ENCODE data around the gene IL22RA1. TPM values are rescaled to one million over a fixed set of nuclear protein-coding genes. Genes with fewer than 3 reads are reported as not detected.

The IL22RA1 gene
- total RNA-seq, 1 experiment from 2014 or later = 32.8 TPM

- no peak for DNase-seq (ENCODE audit: low spot score)
These were observed 25.8 kb downstream of the IL22RA1 start for GRCh38 chr1:24117132-24117531.

GRCh38 chr1:24114753-24115152, 28.2 kb downstream of the IL22RA1 start:
- DNase-seq (ENCODE audit: low spot score) = no peak

DNA sequence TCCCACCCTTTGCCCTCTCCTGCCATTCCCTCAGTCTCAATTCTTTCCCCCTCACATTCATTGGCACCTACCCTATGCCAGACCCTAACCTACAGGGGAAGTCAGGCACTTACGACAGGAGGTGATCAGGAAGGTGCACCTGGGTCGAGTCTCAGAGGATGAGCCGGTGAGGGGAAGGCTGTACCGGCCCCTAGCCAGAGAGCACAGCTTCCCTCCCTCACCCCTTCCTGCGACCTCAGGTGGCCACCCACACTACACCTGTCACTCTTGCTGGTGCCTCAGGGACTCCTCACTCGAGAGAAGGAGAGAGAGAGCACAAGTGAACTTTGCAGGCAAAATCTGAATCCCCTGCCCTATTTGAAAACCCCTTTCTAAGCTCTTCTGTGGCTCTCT, 29.3 kb downstream of the IL22RA1 start:
- DNase-seq (ENCODE audit: low spot score) = no peak

DNA sequence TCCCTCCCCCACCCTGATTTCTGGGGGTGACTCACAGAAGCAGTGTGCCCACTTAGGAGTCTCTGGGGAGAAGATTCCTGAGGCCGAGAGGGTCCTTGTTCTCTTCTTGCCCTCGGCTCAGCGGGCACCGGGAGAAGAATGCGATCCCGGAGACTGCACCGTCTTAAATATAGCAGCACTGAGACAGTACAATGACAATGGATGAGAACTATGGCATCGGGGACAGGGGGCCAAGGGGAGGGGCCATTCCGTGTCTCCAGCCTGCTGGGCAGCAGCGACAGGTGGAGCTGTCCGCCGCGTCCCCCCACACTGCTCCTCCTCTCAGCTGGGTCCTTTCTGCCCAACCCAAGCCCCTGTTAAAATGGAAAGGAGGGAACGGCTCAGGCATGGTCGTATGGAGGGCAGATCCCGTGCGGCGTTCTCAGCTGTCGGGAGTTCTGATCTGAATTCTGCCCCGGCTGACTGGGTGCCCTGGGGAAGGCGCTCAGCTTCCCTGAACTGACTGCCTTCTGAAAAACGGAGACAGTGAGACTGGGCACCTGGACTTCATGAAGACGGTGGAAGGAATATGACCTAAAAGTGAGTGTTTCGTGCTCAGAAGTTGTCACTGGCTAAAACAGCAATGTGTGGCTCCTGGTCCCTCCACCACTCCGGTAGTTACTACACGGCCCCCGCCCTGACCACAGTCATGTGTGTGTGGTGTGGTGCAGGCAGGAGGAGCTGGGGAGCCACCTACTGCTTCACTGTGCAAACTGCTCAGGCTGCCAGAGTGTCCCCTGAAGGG, 30.8 kb downstream of the IL22RA1 start, which contains the start of gene MYOM3:
MYOM3 (minus strand) TSS at position 140 of the 784 bp plus-strand sequence. CDS start 3,499 bp downstream, outside the sequence.
- peak; percentile 91 for DNase-seq (ENCODE audit: low spot score)

DNA sequence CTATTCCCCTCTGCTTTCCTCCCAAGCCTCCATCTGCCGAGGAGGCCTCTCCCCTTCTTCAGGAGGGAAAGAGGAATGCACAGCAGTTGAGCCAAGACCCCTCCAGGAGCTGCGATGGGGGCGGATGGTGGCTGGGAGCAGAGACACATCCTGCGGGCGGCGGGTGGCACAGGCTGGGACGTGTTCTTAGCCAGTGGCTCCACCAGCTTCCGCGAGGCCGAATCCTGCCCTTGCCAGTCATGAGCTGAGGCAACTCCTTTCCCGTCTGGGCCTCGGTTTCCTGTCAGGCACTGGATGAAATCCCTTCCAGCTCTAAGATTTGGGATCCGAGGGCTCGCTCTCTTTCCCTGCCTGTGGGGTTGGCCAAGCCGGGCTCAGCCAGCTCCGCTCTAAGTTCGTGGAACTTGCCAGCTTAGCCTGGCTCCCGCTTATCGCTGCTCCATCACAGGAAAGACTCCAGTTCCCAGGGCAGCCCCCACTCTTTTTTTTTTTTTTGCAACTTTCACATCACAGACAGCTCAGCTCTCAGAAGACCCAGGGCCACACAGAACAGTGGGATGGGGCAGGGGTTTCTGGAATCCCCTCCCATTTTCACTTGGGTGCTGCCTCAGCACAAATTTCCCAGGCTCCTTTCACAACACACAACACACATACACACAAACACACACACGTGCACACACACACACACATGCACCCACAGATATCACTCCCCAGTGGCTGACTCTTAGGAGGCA, 31.5 kb downstream of the IL22RA1 start:
- DNase-seq (ENCODE audit: low spot score) = no peak

DNA sequence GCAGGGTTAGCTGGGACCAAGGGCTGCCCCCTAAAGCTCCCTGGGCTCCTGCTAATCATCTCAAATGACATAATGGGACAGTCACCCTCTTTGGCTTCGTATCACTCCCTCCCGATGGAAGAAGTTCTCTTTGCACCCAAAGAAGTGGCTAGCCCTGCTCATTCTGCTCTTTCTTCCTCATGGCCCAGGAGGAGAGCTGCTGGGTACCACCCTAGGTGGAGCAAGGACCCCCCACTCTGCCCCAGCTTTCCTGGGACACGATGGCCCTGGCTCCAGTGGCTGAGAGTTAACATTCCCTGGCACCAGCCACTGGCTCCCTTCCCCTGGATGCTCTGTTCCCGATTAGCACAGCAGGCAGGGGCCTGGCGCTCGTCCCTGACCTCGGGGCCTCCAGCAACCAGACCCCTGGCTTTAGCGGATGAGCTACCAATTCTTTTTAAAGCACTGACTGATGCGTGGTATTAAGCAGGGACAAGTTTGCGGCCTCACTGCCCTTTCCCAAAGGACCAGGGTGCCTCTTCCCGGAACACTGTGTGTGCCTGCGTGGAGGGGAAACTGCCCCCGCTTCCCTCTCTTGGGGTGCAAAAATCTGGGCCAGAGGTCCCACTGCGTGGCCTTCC, 32.2 kb downstream of the IL22RA1 start:
- DNase-seq (ENCODE audit: low spot score) = no peak

DNA sequence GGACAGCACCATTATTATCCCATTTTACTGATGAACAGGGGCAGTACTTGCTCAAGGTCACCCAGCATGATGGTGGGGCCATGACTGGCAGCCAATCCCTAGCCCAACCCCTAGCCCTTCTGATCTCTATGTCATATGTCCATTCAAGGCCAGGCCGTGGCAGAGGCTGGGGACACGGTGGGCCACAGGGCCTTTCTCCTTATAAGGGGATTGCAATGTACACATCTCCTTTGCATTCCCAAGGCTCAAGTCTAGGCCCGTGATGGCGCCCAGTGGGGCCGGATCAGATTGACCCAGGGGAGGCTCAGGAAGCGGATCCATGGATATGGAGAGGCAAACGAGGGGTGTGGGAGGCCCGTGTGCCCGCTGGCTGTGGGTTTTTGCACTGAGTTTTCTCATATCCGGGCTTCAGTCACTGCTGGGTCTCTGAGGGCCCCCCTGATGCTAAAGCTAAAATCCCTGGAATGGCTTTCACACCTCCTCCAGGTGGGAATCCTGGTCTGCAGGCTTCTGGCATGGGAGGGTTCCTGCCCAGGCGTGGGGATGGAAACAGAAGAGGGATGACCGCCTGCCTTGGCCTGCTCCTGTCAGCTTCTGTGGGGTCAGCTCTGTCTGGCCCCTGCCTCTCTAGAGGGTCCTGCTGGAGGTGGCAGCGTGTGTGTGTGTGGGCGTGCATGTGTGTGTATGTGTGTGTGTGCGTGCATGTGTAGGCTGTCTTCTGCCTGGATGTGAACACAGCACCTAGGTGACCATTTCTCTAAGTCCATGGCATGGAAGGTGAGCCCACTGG, 33.1 kb downstream of the IL22RA1 start:
- no peak for DNase-seq (ENCODE audit: low spot score)

GRCh38 chr1:24109166-24109483, 33.8 kb downstream of the IL22RA1 start:
- DNase-seq (ENCODE audit: low spot score) = no peak

- peak; percentile 86 for DNase-seq (ENCODE audit: low spot score)
These were observed 34.4 kb downstream of the IL22RA1 start for GRCh38 chr1:24108334-24109165.

DNA sequence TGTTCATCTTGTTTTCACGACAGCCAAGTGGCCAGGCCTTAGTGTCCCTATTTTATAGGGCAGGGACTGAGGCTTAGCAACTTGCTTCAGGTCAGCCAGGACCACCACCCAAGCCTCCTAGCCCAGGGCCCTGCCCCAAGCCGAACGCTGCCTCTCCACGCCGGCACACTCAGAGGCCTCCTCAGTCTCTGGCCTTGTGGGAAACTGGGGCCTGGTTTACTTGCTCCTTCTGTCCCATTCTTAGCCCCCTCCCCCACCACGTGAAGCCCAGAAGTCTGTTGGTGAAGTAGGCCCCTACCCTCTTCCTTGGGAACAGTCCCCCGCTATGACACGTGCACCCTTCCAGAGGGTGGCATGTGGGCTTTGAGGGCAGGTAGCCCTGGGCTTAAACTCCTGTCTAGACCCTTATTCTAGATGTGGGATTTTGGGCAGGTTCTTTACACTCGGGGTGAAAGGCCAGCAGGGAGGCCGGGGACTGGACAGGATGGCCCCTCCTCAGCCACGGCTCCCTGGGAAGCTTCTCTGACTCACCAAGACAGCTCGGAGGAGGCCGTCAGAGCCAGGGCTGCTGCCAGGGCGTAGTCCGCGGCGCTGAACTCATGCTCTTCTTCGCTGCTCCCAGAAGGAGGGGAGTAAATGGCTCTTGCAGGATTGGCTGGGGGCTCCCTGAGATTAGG, 35.3 kb downstream of the IL22RA1 start:
- peak; percentile 78 for DNase-seq (ENCODE audit: low spot score)

- no peak for DNase-seq (ENCODE audit: low spot score)
These were observed 37.4 kb downstream of the IL22RA1 start for GRCh38 chr1:24105368-24106160.

DNA sequence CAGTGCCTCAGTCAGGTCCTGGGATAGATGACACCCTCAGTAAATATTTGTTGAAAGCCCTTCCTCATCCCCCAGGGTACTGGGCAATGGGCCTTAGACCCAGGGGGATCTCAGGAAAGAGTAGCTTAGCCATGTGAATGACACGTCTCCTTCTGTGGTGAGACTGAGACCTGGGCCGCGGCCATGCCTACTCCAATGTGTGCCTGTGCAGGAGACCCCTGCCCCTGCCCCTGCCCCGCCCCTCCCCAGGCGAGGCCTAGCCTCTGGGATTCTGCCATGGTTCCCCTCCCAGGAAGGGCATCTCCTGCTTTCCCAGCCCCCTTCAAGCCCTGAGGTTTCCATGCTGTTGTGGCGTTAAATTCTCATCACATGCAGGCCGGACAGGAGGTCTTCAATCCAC, 38.1 kb downstream of the IL22RA1 start:
- DNase-seq (ENCODE audit: low spot score) = no peak

DNA sequence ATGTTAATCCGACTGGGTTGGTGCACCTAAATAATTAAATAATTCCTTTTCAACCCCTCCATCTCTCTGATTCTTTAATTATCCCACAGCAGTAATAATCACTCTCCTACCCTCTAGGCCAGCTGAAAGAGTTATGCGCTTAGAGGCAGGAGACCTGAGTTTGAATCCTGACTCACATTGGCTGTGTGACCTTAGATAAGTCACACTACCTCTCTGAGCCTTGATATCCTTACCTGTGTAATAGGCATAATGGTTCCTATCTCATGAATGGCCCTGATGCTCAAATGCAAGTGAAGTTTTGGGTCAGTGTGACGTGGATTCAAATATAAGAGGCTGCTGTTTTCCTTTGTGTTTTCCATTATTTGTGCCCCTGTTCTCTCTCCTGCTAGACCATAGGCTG, 39.1 kb downstream of the IL22RA1 start:
- DNase-seq (ENCODE audit: low spot score) = no peak

DNA sequence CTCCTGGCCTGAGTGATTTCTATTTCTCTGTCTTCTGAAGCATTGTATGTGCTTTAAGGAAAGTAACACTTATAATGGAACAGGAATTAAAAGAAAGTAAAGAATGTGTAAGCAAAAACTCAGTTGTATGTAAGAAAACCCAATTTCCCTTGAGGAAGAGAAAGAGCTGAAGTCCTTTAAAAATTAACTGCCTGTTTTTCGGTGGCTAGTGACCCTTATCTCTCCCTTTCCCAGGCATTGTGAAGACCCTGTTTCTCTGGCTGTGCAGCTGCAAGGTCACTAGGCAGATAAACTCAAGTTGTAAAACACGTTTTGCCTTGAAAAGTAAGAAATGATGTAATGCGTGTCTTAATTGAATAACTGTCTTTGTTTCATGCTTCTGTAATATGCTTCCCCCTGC, 39.5 kb downstream of the IL22RA1 start:
- no peak for DNase-seq (ENCODE audit: low spot score)

DNA sequence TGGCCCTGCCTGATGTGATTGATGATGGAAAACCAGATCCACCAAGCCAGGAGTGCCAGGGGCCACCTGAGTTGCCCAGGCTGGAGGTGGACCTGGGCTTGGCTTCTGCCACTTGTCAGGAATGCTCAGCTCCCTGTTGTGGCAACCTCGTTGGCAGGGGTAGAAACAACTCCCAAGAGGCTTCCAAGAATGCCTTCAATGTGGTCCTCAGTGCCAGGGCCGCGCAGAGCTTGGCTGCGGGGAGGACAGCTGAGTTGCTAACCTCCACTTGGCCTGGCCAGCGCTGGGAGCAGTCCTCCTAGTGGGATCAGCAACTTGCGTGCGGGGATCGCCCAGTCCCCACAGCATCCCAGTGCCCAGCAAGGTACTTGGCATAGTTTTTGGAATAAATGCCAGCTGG, 40.0 kb downstream of the IL22RA1 start:
- peak; percentile 28 for DNase-seq (ENCODE audit: low spot score)

GRCh38 chr1:24101796-24102586, 40.9 kb downstream of the IL22RA1 start:
- no peak for DNase-seq (ENCODE audit: low spot score)

- DNase-seq (ENCODE audit: low spot score) = no peak
These were observed 41.8 kb downstream of the IL22RA1 start for GRCh38 chr1:24100945-24101737.
